HCT116 (cell line): ENCODE results near the gene ATXN7L1. TPM values are rescaled to one million over a fixed set of nuclear protein-coding genes. Genes with fewer than 3 reads are reported as not detected.

Experiments
- ATAC-seq: fragments of 200-7000 bp; cut with Tn5 transposase; 2 replicates; pipeline ENCODE4 v1.9.1; 2020; ENCODE audit warnings: mild to moderate bottlenecking, moderate library complexity
- BruUV-seq: library from RNA; stranded (reverse); fragments of 400-500 nt; replicated peaks from 2 replicates; lab custom pipeline; 2021; lab: Mats Ljungman, UMichigan
- CTCF ChIA-PET: fragments of 300-600 bp; sonication (Branson Sonifier 250); formaldehyde crosslinking; loops from one replicate; lab custom pipeline; 2021; ENCODE audit warnings: antibody characterized with exemption; lab: Charles Lee
- POLR2A ChIA-PET: fragments of 300-600, 350-600 bp; sonication (Branson Sonifier 250); formaldehyde crosslinking; loops from one replicate; lab custom pipeline; 2021; ENCODE audit warnings: antibody characterized with exemption; lab: Charles Lee
- RAD21 ChIA-PET, 2 experiments: fragments of 300-600 bp; sonication (Branson Sonifier 250); formaldehyde crosslinking; loops; one replicate each; lab custom pipeline; 2023; ENCODE audit warnings: low total read pairs in 2 of 2; ENCODE audit not compliant: uncharacterized antibody in 2 of 2, unreplicated experiment in 2 of 2, low non-redundant PET in 1 of 2; lab: Charles Lee
- DNase-seq: peaks from one replicate; pipeline ENCODE4 v3.0.0-alpha.2; 2010; ENCODE audit warnings: low read depth, low spot score
- H2AFZ ChIP-seq: fragments of 200-600 bp; shearing (Covaris generic), sonication (generic); 2 replicates; pipeline ENCODE4 v1.6.1; 2017; ENCODE audit warnings: low read depth, mixed run types, mixed read lengths, antibody characterized with exemption, low read length; ENCODE audit not compliant: poor library complexity, severe bottlenecking
- H3K27ac ChIP-seq: 2 replicates; pipeline ENCODE4 v1.5.1; 2012; ENCODE audit warnings: low read depth, low read length
- H3K27me3 ChIP-seq: fragments of 200-600 bp; sonication (generic); 2 replicates; pipeline ENCODE4 v1.6.1; 2016; ENCODE audit warnings: mixed run types, low read length, mixed read lengths; ENCODE audit not compliant: insufficient read depth
- H3K36me3 ChIP-seq, 2 experiments: fragments of 200-500 bp in 1 of 2; fragments of 200-600 bp in 1 of 2; sonication (Bioruptor generic) in 1 of 2; sonication (generic) in 1 of 2; 2 replicates each; pipeline versions ENCODE4 v1.5.1 to v1.6.1; 2014 to 2016; ENCODE audit warnings: low read length in 2 of 2, inconsistent platforms in 1 of 2, mixed read lengths in 1 of 2, mixed run types in 1 of 2; ENCODE audit not compliant: insufficient read depth in 2 of 2, control insufficient read depth in 1 of 2
- H3K4me1 ChIP-seq, 2 experiments: fragments of 200-600 bp in 1 of 2; sonication (generic) in 1 of 2; 2 replicates each; pipeline versions ENCODE4 v1.5.1 to v1.6.1; 2012 to 2017; ENCODE audit warnings: low read length in 2 of 2, inconsistent platforms in 1 of 2, mild to moderate bottlenecking in 1 of 2, mixed read lengths in 1 of 2, mixed run types in 1 of 2, moderate library complexity in 1 of 2; ENCODE audit not compliant: insufficient read depth in 2 of 2, control insufficient read depth in 1 of 2
- H3K4me2 ChIP-seq: fragments of 200-600 bp; sonication (generic); 2 replicates; pipeline ENCODE4 v1.6.1; 2017; ENCODE audit warnings: mixed run types, low read length, mixed read lengths
- H3K4me3 ChIP-seq, 2 experiments: fragments of 200-600 bp in 1 of 2; sonication (generic) in 1 of 2; replicated peaks in 1 of 2; 2 replicates each; pipeline ENCODE4 v1.5.1; 2011 to 2016; ENCODE audit warnings: low read length in 2 of 2, control low read depth in 1 of 2, low read depth in 1 of 2, mild to moderate bottlenecking in 1 of 2, mixed read lengths in 1 of 2, mixed run types in 1 of 2
- H3K79me2 ChIP-seq: fragments of 200-600 bp; sonication (generic); 2 replicates; pipeline ENCODE4 v1.6.1; 2017; ENCODE audit warnings: mild to moderate bottlenecking, mixed run types, low read length, moderate library complexity, mixed read lengths; ENCODE audit not compliant: insufficient read depth
- H3K9ac ChIP-seq: fragments of 200-600 bp; sonication (generic); 2 replicates; pipeline ENCODE4 v1.6.1; 2016; ENCODE audit warnings: low read length, mixed read lengths
- H3K9me2 ChIP-seq: fragments of 200-600 bp; sonication (generic), shearing (Covaris generic); 2 replicates; pipeline ENCODE4 v1.6.1; 2017; ENCODE audit warnings: mixed run types, mild to moderate bottlenecking, moderate library complexity; ENCODE audit not compliant: insufficient read depth
- H3K9me3 ChIP-seq, 2 experiments: fragments of 200-500 bp in 1 of 2; fragments of 200-600 bp in 1 of 2; sonication (Bioruptor generic) in 1 of 2; sonication (generic) in 1 of 2; 2 replicates each; pipeline ENCODE4 v1.6.1; 2014 to 2017; ENCODE audit warnings: low read length in 2 of 2, mixed read lengths in 2 of 2, inconsistent platforms in 1 of 2, low read depth in 1 of 2, mild to moderate bottlenecking in 1 of 2, mixed run types in 1 of 2, moderate library complexity in 1 of 2; ENCODE audit not compliant: control insufficient read depth in 1 of 2, insufficient read depth in 1 of 2
- H4K20me1 ChIP-seq: fragments of 200-600 bp; sonication (generic), shearing (Covaris generic); 2 replicates; pipeline ENCODE4 v1.6.1; 2017; ENCODE audit warnings: mixed run types, mild to moderate bottlenecking, moderate library complexity; ENCODE audit not compliant: insufficient read depth
- CBX3 ChIP-seq: IDR thresholded peaks from 2 replicates; pipeline ENCODE4 v1.6.1; 2012; ENCODE audit warnings: low read depth
- EGR1 ChIP-seq: IDR thresholded peaks from 2 replicates; pipeline ENCODE4 v1.6.1; 2012; ENCODE audit warnings: low read depth
- ELF1 ChIP-seq: IDR thresholded peaks from 2 replicates; pipeline ENCODE4 v1.6.1; 2012; ENCODE audit warnings: low read depth, borderline replicate concordance
- EZH2 ChIP-seq: fragments of 200-600 bp; sonication (generic); IDR thresholded peaks from 2 replicates; pipeline ENCODE4 v1.6.1; 2017; ENCODE audit warnings: antibody characterized with exemption, mixed run types
- EZH2phosphoT487 ChIP-seq: fragments of 200-600 bp; IDR thresholded peaks from 2 replicates; pipeline ENCODE4 v1.6.1; 2018; ENCODE audit warnings: antibody characterized with exemption, borderline replicate concordance
- FOSL1 ChIP-seq: IDR thresholded peaks from 2 replicates; pipeline ENCODE4 v1.6.1; 2012; ENCODE audit warnings: low read depth
- JUND ChIP-seq: IDR thresholded peaks from 2 replicates; pipeline ENCODE4 v1.6.1; 2012
- POLR2A ChIP-seq: IDR thresholded peaks from 2 replicates; pipeline ENCODE4 v1.7.0; 2011; ENCODE audit warnings: borderline replicate concordance; ENCODE audit not compliant: insufficient read depth, insufficient read length; ENCODE audit errors: extremely low read depth
- POLR2AphosphoS5 ChIP-seq: IDR thresholded peaks from 2 replicates; pipeline ENCODE4 v1.6.1; 2011; ENCODE audit warnings: mild to moderate bottlenecking, low read depth, low read length, moderate library complexity
- RAD21 ChIP-seq: IDR thresholded peaks from 2 replicates; pipeline ENCODE4 v1.6.1; 2012; ENCODE audit warnings: low read depth, mild to moderate bottlenecking
- SIN3A ChIP-seq: IDR thresholded peaks from 2 replicates; pipeline ENCODE4 v1.6.1; 2012; ENCODE audit warnings: low read depth
- SP1 ChIP-seq: IDR thresholded peaks from 2 replicates; pipeline ENCODE4 v1.6.1; 2012; ENCODE audit warnings: low read depth
- TCF7L2 ChIP-seq: IDR thresholded peaks from 2 replicates; pipeline ENCODE4 v1.7.0; 2011; ENCODE audit warnings: borderline replicate concordance, inconsistent platforms; ENCODE audit not compliant: insufficient read depth, insufficient read length; ENCODE audit errors: extremely low read depth
- ZFX ChIP-seq: fragments of 450-650 bp; IDR thresholded peaks from 2 replicates; pipeline ENCODE4 v1.6.1; 2017
- intact Hi-C: fragments of 100-400 bp; cut with micrococcal nuclease; formaldehyde crosslinking; loops from 2 replicates; pipeline ENCODE4 v1.10.0; 2022
- total RNA-seq: library from RNA; stranded (reverse); gene quantifications from one replicate; pipeline ENCODE4 v1.2.1, GENCODE V29; 2021; ENCODE audit not compliant: unreplicated experiment
- TF ChIP-seq, protein P1 (sequence below): IDR thresholded peaks from 2 replicates; pipeline ENCODE4 v1.6.1; 2012; ENCODE audit warnings: low read depth
- TF ChIP-seq, protein P2 (sequence below), 3 experiments: fragments of 200-600 bp in 1 of 3; sonication (generic) in 1 of 3; IDR thresholded peaks in 2 of 3; conservative IDR thresholded peaks in 1 of 3; 2 replicates each; pipeline ENCODE4 v1.5.1; 2012 to 2017; ENCODE audit warnings: low read depth in 2 of 3, low read length in 2 of 3, antibody characterized with exemption in 1 of 3, borderline replicate concordance in 1 of 3, control low read depth in 1 of 3, mild to moderate bottlenecking in 1 of 3, mixed read lengths in 1 of 3, mixed run types in 1 of 3, moderate library complexity in 1 of 3; ENCODE audit not compliant: insufficient read depth in 1 of 3
- TF ChIP-seq, protein P3 (sequence below): IDR thresholded peaks from 2 replicates; pipeline ENCODE4 v1.6.1; 2012
- TF ChIP-seq, protein P4 (sequence below): IDR thresholded peaks from 2 replicates; pipeline ENCODE4 v1.6.1; 2011; ENCODE audit warnings: mild to moderate bottlenecking, low read length, moderate library complexity; ENCODE audit not compliant: insufficient replicate concordance; ENCODE audit errors: extremely low read depth

The ATXN7L1 gene
- total RNA-seq, 1 experiment from 2014 or later: 11.5 TPM

DNA sequence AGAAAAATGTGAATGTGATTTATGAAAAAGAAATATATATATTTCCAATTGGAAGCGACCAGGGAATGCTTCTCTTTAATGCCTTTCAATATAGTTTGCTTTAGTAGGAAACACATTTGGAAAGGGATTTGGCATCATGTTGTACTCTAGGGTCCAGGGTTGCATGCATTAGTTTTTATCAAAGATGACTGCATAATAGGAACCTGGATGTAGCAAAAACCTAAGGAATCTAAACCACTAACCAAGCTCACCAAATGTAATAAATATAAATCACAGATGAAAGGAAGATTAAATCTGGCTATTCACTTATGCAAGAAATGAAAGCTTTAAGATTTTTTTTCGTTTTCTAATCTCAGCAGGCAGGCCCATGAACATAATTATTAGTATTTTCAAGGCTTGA, 120.0 kb downstream of the ATXN7L1 start:
- H3K4me2 ChIP-seq: no peak overlapping the region
- no peak overlapping the region for H3K9ac ChIP-seq
- POLR2A ChIA-PET: no interaction called here
- H4K20me1 ChIP-seq: no peaks in the 10 kb centered on the region
- intact Hi-C loops: no loop called here
- H3K9me3 ChIP-seq: no peaks in the 10 kb centered on the region
- TF ChIP-seq, protein P1, sequence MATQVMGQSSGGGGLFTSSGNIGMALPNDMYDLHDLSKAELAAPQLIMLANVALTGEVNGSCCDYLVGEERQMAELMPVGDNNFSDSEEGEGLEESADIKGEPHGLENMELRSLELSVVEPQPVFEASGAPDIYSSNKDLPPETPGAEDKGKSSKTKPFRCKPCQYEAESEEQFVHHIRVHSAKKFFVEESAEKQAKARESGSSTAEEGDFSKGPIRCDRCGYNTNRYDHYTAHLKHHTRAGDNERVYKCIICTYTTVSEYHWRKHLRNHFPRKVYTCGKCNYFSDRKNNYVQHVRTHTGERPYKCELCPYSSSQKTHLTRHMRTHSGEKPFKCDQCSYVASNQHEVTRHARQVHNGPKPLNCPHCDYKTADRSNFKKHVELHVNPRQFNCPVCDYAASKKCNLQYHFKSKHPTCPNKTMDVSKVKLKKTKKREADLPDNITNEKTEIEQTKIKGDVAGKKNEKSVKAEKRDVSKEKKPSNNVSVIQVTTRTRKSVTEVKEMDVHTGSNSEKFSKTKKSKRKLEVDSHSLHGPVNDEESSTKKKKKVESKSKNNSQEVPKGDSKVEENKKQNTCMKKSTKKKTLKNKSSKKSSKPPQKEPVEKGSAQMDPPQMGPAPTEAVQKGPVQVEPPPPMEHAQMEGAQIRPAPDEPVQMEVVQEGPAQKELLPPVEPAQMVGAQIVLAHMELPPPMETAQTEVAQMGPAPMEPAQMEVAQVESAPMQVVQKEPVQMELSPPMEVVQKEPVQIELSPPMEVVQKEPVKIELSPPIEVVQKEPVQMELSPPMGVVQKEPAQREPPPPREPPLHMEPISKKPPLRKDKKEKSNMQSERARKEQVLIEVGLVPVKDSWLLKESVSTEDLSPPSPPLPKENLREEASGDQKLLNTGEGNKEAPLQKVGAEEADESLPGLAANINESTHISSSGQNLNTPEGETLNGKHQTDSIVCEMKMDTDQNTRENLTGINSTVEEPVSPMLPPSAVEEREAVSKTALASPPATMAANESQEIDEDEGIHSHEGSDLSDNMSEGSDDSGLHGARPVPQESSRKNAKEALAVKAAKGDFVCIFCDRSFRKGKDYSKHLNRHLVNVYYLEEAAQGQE: no peak
- TF ChIP-seq POLR2A (no peak), EZH2phosphoT487 (no peak), FOSL1 (no peak), EZH2 (no peak), CBX3 (no peak), ELF1 (no peak), RAD21 (no peak), POLR2AphosphoS5 (no peak), ZFX (no peak), SIN3A (no peak), EGR1 (no peak), SP1 (no peak), TCF7L2 (no peak), JUND (no peak)
- TF ChIP-seq, protein P2, sequence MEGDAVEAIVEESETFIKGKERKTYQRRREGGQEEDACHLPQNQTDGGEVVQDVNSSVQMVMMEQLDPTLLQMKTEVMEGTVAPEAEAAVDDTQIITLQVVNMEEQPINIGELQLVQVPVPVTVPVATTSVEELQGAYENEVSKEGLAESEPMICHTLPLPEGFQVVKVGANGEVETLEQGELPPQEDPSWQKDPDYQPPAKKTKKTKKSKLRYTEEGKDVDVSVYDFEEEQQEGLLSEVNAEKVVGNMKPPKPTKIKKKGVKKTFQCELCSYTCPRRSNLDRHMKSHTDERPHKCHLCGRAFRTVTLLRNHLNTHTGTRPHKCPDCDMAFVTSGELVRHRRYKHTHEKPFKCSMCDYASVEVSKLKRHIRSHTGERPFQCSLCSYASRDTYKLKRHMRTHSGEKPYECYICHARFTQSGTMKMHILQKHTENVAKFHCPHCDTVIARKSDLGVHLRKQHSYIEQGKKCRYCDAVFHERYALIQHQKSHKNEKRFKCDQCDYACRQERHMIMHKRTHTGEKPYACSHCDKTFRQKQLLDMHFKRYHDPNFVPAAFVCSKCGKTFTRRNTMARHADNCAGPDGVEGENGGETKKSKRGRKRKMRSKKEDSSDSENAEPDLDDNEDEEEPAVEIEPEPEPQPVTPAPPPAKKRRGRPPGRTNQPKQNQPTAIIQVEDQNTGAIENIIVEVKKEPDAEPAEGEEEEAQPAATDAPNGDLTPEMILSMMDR (IDR thresholded peaks at IDR 0.05 in 2 of 3, conservative IDR thresholded peaks at IDR 0.05 in 1 of 3; ENCODE audit: borderline replicate concordance in 1 of 3, insufficient read depth in 1 of 3, low read depth in 2 of 3, low read length in 2 of 3): no peak
- TF ChIP-seq, protein P3, sequence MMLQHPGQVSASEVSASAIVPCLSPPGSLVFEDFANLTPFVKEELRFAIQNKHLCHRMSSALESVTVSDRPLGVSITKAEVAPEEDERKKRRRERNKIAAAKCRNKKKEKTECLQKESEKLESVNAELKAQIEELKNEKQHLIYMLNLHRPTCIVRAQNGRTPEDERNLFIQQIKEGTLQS: no peak
- TF ChIP-seq, protein P4, sequence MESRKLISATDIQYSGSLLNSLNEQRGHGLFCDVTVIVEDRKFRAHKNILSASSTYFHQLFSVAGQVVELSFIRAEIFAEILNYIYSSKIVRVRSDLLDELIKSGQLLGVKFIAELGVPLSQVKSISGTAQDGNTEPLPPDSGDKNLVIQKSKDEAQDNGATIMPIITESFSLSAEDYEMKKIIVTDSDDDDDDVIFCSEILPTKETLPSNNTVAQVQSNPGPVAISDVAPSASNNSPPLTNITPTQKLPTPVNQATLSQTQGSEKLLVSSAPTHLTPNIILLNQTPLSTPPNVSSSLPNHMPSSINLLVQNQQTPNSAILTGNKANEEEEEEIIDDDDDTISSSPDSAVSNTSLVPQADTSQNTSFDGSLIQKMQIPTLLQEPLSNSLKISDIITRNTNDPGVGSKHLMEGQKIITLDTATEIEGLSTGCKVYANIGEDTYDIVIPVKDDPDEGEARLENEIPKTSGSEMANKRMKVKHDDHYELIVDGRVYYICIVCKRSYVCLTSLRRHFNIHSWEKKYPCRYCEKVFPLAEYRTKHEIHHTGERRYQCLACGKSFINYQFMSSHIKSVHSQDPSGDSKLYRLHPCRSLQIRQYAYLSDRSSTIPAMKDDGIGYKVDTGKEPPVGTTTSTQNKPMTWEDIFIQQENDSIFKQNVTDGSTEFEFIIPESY: no peak
- H3K36me3 ChIP-seq: no peaks in the 10 kb centered on the region
- CTCF ChIA-PET: no interaction called here
- H3K27me3 ChIP-seq: no peaks in the 10 kb centered on the region
- no peak for ATAC-seq
- peaks cover 0 to 8% of the 10 kb centered on the region in 2 experiments; a peak in 1 of 4 replicates for H3K4me1 ChIP-seq
- no peak for DNase-seq
- H3K79me2 ChIP-seq: no peaks in the 10 kb centered on the region
- no peak overlapping the region for H3K4me3 ChIP-seq
- BruUV-seq: no TSS peak
- no peaks in the 10 kb centered on the region for H3K9me2 ChIP-seq
- RAD21 ChIA-PET: no interaction called here
- H3K27ac ChIP-seq: no peak overlapping the region
- H2AFZ ChIP-seq: no peak overlapping the region
